Middle frontal gyrus (tissue), 1 donor: ENCODE data around the gene PCGF3.
"Not testable (repeated sequence)": the region's sequence is repeated elsewhere in the genome, so short reads cannot be mapped to it uniquely, and the experiment has no call there.

Experiments
- DNase-seq: peaks from one replicate; pipeline ENCODE4 v3.0.0-alpha.2; 2015; ENCODE audit warnings: low spot score; ENCODE audit errors: extremely low spot score

The PCGF3 gene

GRCh38 chr4:703336-704197 is 2.1 kb upstream of the PCGF3 start:
- DNase-seq = no peak

GRCh38 chr4:704198-704891 is 1.3 kb upstream of the PCGF3 start:
- DNase-seq = no peak

GRCh38 chr4:704971-705277 is 708 bp upstream of the PCGF3 start:
- no peak for DNase-seq

- not testable (repeated sequence) for DNase-seq
Measured at GRCh38 chr4:706083-706633, 526 bp downstream of the PCGF3 start.

GRCh38 chr4:706834-707598 is 1.4 kb downstream of the PCGF3 start:
- DNase-seq = no peak

GRCh38 chr4:707929-708630 is 2.4 kb downstream of the PCGF3 start:
- no peak for DNase-seq

- DNase-seq = no peak
Measured at GRCh38 chr4:708631-708933, 3.0 kb downstream of the PCGF3 start.

- DNase-seq = no peak
Measured at GRCh38 chr4:709348-709747, 3.7 kb downstream of the PCGF3 start.

- no peak for DNase-seq
Measured at GRCh38 chr4:710116-710515, 4.5 kb downstream of the PCGF3 start.

GRCh38 chr4:710916-711315 is 5.3 kb downstream of the PCGF3 start:
- no peak for DNase-seq

GRCh38 chr4:712093-712492 is 6.5 kb downstream of the PCGF3 start:
- DNase-seq = no peak

GRCh38 chr4:712916-713632 is 7.4 kb downstream of the PCGF3 start:
- DNase-seq = no peak

GRCh38 chr4:714087-714486 is 8.5 kb downstream of the PCGF3 start:
- no peak for DNase-seq

GRCh38 chr4:717601-718320 is 12.1 kb downstream of the PCGF3 start:
- DNase-seq = no peak

GRCh38 chr4:718460-718859 is 12.8 kb downstream of the PCGF3 start:
- DNase-seq = no peak

GRCh38 chr4:720111-720860 is 14.7 kb downstream of the PCGF3 start:
- no peak for DNase-seq

GRCh38 chr4:721261-722168 is 15.9 kb downstream of the PCGF3 start:
- no peak for DNase-seq

- no peak for DNase-seq
Measured at GRCh38 chr4:722169-722725, 16.6 kb downstream of the PCGF3 start.
